ENCODE measurements around the gene EPHA4. TPM values are rescaled to one million over a fixed set of nuclear protein-coding genes. Genes with fewer than 3 reads are reported as not detected.

The EPHA4 gene
- total RNA-seq, 1 experiment from 2014 or later, result 3.4 TPM

DNA sequence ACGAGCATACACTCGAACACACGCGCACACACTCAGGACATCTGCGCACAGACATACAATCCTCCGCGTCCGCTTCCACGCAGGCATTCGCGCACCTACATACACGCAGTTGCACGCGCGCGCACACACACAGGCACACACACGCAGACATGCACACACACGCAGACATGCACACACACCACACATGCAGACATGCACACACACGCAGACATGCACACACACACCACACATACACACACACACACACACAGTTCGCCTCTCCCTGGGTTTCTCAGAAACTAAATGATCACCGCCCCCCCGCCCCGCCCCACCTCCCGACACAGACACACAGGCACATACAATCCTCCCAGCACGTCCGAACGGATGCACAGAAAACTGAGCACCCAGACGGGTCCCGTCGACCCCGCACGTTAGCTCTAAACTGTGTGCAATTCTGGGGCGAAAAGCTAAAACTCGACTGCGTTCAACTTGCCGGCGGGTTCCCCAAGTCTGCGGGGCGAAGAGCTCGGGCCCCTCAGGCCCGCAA lies 1.0 kb downstream of the EPHA4 start:
- DNase-seq (ENCODE audit: low read depth, low spot score) (no peak), ATAC-seq (no peak)
- Histone ChIP-seq H3K27ac (ENCODE audit: low read length) (no peak overlapping the region), H3K4me1 (ENCODE audit: control insufficient read depth, insufficient read depth, low read length) (peaks cover 7% of the 10 kb centered on the region), H3K36me3 (ENCODE audit: control insufficient read depth, insufficient read depth, low read length) (no peaks in the 10 kb centered on the region; the same call in 1 of the 2 replicates), H3K9me3 (ENCODE audit: control insufficient read depth, insufficient read depth, low read depth, low read length) (no peaks in the 10 kb centered on the region), H3K4me3 (ENCODE audit: low read depth in 2 of 2, low read length in 2 of 2) (peak overlapping the region; percentile 47 to 73), H3K27me3 (ENCODE audit: control insufficient read depth, insufficient read depth, low read length) (peaks cover 25% of the 10 kb centered on the region)
- CTCF ChIA-PET, result interaction anchor here (0.7 kb wide), 1 partner anchor 44 kb away, joined by 3 read pairs; no protein-coding TSS in a partner anchor
- TF ChIP-seq, protein P1, sequence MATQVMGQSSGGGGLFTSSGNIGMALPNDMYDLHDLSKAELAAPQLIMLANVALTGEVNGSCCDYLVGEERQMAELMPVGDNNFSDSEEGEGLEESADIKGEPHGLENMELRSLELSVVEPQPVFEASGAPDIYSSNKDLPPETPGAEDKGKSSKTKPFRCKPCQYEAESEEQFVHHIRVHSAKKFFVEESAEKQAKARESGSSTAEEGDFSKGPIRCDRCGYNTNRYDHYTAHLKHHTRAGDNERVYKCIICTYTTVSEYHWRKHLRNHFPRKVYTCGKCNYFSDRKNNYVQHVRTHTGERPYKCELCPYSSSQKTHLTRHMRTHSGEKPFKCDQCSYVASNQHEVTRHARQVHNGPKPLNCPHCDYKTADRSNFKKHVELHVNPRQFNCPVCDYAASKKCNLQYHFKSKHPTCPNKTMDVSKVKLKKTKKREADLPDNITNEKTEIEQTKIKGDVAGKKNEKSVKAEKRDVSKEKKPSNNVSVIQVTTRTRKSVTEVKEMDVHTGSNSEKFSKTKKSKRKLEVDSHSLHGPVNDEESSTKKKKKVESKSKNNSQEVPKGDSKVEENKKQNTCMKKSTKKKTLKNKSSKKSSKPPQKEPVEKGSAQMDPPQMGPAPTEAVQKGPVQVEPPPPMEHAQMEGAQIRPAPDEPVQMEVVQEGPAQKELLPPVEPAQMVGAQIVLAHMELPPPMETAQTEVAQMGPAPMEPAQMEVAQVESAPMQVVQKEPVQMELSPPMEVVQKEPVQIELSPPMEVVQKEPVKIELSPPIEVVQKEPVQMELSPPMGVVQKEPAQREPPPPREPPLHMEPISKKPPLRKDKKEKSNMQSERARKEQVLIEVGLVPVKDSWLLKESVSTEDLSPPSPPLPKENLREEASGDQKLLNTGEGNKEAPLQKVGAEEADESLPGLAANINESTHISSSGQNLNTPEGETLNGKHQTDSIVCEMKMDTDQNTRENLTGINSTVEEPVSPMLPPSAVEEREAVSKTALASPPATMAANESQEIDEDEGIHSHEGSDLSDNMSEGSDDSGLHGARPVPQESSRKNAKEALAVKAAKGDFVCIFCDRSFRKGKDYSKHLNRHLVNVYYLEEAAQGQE (IDR thresholded peaks at IDR 0.05; ENCODE audit: insufficient read depth in 1 of 2, low read depth in 2 of 2, low read length in 1 of 2), result no peak
- TF ChIP-seq TCF7L2 (IDR thresholded peaks at IDR 0.05; ENCODE audit: low read depth, low read length), result no peak
- in situ Hi-C loops (cut with HindIII; ENCODE audit: low pct_unique_long_range_greater_than_20kb, low sequenced_read_pairs), result no loop called here
- POLR2A ChIA-PET, result no interaction called here
- intact Hi-C loops (cut with micrococcal nuclease; ENCODE audit: unreplicated experiment), result loop anchor here (5.0 kb wide), 1 partner anchor 1834 kb away; no protein-coding TSS in a partner anchor
- no TSS peak for BruUV-seq (replicated peaks)

GRCh38 chr2:221570321-221570935 lies 1.7 kb downstream of the EPHA4 start:
- no peak for TF ChIP-seq POLR2AphosphoS5 (IDR thresholded peaks at IDR 0.05; ENCODE audit: low read depth, low read length)
- TF ChIP-seq, protein P2, sequence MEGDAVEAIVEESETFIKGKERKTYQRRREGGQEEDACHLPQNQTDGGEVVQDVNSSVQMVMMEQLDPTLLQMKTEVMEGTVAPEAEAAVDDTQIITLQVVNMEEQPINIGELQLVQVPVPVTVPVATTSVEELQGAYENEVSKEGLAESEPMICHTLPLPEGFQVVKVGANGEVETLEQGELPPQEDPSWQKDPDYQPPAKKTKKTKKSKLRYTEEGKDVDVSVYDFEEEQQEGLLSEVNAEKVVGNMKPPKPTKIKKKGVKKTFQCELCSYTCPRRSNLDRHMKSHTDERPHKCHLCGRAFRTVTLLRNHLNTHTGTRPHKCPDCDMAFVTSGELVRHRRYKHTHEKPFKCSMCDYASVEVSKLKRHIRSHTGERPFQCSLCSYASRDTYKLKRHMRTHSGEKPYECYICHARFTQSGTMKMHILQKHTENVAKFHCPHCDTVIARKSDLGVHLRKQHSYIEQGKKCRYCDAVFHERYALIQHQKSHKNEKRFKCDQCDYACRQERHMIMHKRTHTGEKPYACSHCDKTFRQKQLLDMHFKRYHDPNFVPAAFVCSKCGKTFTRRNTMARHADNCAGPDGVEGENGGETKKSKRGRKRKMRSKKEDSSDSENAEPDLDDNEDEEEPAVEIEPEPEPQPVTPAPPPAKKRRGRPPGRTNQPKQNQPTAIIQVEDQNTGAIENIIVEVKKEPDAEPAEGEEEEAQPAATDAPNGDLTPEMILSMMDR (IDR thresholded peaks at IDR 0.05), result peak; percentile 35; the same call in 1 of the 2 replicates
- BruUV-seq (replicated peaks), result no TSS peak
- H3K27ac ChIP-seq (ENCODE audit: low read length), result no peak overlapping the region
- no peaks in the 10 kb centered on the region; the same call in 1 of the 2 replicates for H3K36me3 ChIP-seq (ENCODE audit: control insufficient read depth, insufficient read depth, low read length)
- ATAC-seq, result no peak
- DNase-seq (ENCODE audit: low read depth, low spot score), result no peak
- in situ Hi-C loops (cut with HindIII; ENCODE audit: low pct_unique_long_range_greater_than_20kb, low sequenced_read_pairs) (no loop called here), intact Hi-C loops (cut with micrococcal nuclease; ENCODE audit: unreplicated experiment) (loop anchor here (5.0 kb wide), 1 partner anchor 1833 kb away; no protein-coding TSS in a partner anchor)
- H3K27me3 ChIP-seq (ENCODE audit: control insufficient read depth, insufficient read depth, low read length), result peaks cover 23% of the 10 kb centered on the region
- POLR2A ChIA-PET, result no interaction called here
- H3K4me3 ChIP-seq (ENCODE audit: low read depth in 2 of 2, low read length in 2 of 2), result peak overlapping the region; percentile 7 to 9; a peak in 2 of 4 replicates
- H3K4me1 ChIP-seq (ENCODE audit: control insufficient read depth, insufficient read depth, low read length), result peaks cover 7% of the 10 kb centered on the region
- CTCF ChIA-PET, result no interaction called here
- H3K9me3 ChIP-seq (ENCODE audit: control insufficient read depth, insufficient read depth, low read depth, low read length), result no peaks in the 10 kb centered on the region

DNA sequence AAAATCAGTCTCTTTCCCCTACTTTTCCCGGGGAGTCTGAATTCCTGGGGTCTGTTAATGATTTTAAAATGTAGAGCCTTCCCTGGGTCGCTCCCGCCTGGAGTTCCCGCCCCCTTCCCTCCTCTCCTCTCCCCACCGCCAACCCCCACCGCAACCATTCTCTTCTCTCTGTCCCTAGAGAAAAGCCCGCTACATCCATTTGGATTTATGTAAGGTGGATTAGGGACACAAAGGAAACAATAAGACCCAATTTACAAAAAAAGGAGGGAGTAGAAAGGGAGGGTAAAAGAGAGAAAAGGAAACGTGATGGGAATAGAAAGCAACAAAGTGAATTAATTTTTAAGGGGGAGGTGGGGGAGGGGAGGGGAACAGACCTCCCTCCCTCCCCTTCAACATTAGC lies 2.2 kb downstream of the EPHA4 start:
- Histone ChIP-seq H3K4me3 (ENCODE audit: low read depth in 2 of 2, low read length in 2 of 2) (no peak overlapping the region), H3K4me1 (ENCODE audit: control insufficient read depth, insufficient read depth, low read length) (peaks cover 7% of the 10 kb centered on the region), H3K27me3 (ENCODE audit: control insufficient read depth, insufficient read depth, low read length) (peaks cover 18% of the 10 kb centered on the region), H3K9me3 (ENCODE audit: control insufficient read depth, insufficient read depth, low read depth, low read length) (no peaks in the 10 kb centered on the region), H3K36me3 (ENCODE audit: control insufficient read depth, insufficient read depth, low read length) (no peaks in the 10 kb centered on the region; the same call in 1 of the 2 replicates), H3K27ac (ENCODE audit: low read length) (no peak overlapping the region)
- in situ Hi-C loops (cut with HindIII; ENCODE audit: low pct_unique_long_range_greater_than_20kb, low sequenced_read_pairs) (no loop called here), intact Hi-C loops (cut with micrococcal nuclease; ENCODE audit: unreplicated experiment) (loop anchor here (5.0 kb wide), 1 partner anchor 1833 kb away; no protein-coding TSS in a partner anchor)
- POLR2A ChIA-PET, result no interaction called here
- DNase-seq (ENCODE audit: low read depth, low spot score) (no peak), ATAC-seq (no peak)
- TF ChIP-seq, protein P2 (IDR thresholded peaks at IDR 0.05), result no peak
- no peak for TF ChIP-seq POLR2AphosphoS5 (IDR thresholded peaks at IDR 0.05; ENCODE audit: low read depth, low read length)
- no peak for TF ChIP-seq SIN3A (IDR thresholded peaks at IDR 0.05; ENCODE audit: borderline replicate concordance, insufficient read depth, low read depth, low read length)
- no peak for TF ChIP-seq TCF7L2 (IDR thresholded peaks at IDR 0.05; ENCODE audit: low read depth, low read length)
- TF ChIP-seq, protein P1 (IDR thresholded peaks at IDR 0.05; ENCODE audit: insufficient read depth in 1 of 2, low read depth in 2 of 2, low read length in 1 of 2), result no peak
- no TSS peak for BruUV-seq (replicated peaks)
- CTCF ChIA-PET, result no interaction called here

Measured in Panc1 (cell line).